HG03571 (cell line): Measurements from ENCODE around the gene SH3BP4.
"Not testable (repeated sequence)": the region's sequence is repeated elsewhere in the genome, so short reads cannot be mapped to it uniquely, and the experiment has no call there.

Experiments
- ATAC-seq: cut with Tn5 transposase; IDR thresholded peaks from one replicate; pipeline ENCODE4 v1.9.1; 2021; ENCODE audit not compliant: unreplicated experiment

Gene SH3BP4

DNA sequence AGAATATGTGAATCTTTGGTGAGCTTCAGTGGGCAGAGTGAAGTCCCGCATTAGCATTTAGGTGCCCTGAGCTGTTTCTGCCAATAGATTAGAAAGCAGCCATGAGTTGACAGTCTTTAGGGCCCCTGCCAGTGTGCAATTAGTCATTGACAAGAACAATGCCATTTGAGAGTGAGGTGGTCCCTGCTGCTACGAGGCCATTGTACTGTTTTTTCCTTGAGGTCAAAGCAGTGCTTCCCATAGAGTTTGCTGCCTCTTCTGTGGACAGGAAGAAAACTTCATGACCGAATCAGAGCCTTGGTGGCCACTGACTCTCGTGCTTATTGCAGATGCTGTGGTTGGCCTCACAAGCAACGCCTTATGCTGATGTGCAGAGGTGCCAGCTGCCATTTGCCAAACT is 102.7 kb downstream of the SH3BP4 start:
- no peak for ATAC-seq

DNA sequence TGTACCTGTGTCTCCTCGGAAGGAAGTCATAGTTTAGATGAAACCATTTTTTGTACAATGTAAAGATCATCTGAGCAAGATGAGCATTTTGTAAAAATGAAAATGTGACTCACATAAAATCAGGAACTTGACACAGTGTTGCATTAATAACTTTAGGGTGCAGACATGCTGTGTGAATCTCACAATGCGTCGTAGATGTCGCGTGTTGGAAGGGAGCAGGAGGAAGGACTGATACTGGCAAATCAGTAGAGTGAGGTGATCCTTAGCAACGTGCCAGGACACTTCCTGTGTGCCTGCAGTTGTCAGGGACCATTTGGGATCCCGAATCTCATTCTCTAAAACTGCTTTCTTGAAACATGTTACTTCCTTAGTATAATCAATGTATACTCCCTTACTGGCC is 103.1 kb downstream of the SH3BP4 start:
- ATAC-seq = no peak

DNA sequence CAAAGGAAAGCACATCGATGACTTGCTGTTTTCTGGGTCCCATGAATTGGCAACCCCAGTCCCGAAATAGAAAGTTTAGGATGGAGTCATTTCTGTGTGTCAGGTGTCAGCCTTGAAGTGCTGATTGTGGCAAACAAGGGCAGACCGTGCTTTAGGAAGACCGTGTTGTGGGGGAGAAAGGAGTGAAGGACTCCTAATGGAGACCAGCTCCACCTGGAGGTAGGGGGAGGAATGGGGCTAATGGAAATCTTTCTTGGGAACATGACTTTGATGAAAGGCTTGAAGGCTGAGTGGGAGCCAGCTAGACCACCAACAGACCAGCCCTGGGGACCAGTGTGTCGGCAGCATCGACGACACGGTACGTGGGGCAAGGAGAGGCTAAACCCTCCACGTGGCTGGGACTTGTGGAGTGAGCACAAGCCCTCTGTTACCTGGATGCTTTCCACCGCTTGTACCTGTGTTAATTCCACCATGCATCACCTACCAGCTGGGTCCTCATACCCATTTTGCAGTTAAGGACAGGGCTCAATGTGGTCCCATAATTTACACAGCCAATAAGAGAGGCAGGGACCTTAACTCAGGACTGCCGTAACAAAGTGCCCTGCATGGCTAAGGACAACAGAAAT is 104.2 kb downstream of the SH3BP4 start:
- no peak for ATAC-seq

DNA sequence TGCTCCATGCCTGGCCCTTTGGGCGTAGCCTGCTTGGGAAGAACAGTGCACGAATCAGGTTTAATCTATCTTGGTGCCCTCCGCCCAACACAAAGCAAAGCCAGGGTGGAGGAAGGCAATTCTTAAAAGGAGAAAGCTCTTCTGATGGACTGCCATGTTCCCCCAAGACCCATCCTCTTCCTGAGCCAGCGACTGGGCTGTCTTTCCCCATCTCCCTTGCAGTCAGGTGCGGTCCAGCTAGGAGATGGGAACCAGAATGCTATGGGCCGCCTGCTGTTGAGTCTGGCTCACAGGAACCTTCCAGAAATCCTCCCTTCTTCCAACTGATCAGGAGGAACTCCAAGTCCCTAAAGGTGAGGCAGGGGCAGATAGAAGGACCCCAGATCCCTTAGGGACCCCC is 105.0 kb downstream of the SH3BP4 start:
- ATAC-seq = no peak

DNA sequence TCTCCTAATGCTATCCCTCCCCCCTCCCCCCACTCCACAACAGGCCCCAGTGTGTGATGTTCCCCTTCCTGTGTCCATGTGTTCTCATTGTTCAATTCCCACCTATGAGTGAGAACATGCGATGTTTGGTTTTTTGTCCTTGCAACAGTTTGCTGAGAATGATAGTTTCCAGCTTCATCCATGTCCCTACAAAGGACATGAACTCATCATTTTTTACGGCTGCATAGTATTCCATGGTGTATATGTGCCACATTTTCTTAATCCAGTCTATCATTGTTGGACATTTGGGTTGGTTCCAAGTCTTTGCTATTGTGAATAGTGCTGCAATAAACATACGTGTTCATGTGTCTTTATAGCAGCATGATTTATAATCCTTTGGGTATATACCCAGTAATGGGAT is 105.8 kb downstream of the SH3BP4 start:
- not testable (repeated sequence) for ATAC-seq

DNA sequence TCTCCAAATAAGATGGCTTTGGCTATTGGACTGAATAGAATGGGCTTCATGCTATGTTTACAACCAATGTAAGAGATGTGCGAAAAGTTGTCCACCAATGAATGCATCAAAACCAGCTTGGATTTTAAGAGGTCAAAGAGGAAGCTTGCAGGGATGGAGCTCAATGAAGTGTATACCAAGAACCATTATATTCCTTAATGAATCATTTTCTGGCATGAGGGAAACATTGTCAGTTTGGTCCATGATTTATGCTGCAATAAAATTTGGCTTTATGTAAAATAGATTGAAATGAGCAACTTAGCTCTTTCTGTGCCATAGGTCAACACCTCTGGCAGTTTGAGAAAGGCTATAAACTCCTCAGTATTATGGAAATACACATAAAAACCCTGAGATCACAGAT is 107.3 kb downstream of the SH3BP4 start:
- ATAC-seq = no peak

DNA sequence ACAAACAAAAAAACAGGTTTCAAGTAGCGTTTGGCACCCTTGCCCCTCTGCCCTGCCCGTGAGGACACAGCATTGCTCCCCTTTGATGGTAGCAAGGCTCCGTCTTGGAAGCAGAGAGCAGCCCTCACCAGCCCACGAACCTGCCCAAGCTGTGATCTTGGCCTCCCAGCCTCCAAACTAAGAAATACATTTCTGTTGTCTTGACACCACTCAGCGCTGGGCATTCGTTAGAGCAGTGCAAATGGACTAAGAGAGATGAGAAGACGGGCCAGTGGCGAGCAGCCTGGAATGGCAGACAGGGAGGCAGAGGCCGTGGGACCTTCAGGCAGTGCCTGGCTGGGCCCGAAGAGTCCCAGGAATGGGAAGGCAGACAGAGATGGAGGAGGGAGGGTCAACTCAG is 109.8 kb downstream of the SH3BP4 start:
- no peak for ATAC-seq

DNA sequence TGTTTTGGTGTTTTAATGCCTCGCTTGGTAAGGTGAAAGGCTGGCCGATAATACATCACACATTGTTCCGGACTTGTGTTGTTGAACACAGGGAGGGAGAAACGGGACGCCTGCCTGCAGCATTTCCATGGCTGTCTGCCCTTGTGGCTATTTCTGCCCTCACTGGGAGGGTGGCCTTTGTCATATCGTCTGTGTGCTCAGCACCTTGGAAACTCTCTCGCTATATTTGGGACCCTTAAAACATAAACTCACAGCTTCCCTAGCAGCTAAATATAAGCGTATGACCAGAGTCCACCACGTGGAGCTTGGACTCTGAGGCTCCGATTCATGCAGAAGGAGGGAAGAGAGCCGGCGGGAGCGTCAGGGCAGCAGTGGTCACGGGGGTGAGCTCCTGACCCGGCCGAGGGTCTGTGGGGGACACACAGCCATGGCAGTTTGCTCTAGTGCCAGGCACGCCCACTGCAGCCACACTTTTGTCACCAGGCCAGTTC is 111.7 kb downstream of the SH3BP4 start:
- ATAC-seq = no peak

DNA sequence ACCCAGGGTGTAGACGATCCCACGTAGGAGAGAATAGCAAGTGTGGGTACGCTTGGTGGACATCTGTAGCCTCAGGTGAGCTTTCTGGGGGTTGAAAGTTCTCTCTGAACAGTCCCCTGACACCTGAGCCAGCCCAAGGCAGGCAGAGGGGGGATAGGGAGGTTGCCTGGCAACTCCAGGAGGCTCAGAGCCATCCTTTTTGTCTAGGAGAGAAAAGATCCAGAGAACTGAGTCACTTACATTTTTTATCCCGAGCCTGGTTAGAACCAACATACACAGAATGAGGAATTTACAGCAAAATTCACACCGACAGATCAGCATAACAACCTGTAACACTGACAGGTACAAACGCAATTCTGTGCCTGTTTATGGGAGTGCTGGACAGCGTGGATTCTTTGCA is 113.2 kb downstream of the SH3BP4 start:
- no peak for ATAC-seq

DNA sequence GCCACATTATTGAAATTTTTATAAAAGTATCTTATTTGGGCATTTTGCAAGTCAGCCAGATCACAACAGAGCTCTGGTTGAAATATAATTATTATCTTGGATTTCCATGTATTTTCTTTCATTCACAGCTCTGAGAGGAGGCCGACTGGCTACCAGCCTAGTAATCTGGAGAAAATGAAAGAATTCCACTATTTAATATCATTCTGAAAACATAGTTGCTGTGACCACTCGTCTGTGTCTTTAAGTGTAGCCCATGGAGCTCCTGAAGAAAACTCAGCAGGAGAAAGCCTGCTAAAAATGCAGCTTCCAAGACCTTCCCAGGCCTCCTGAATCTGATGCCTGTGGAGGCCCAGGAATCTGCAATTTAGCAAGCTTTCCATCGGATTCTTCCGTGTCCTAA is 114.7 kb downstream of the SH3BP4 start:
- no peak for ATAC-seq

DNA sequence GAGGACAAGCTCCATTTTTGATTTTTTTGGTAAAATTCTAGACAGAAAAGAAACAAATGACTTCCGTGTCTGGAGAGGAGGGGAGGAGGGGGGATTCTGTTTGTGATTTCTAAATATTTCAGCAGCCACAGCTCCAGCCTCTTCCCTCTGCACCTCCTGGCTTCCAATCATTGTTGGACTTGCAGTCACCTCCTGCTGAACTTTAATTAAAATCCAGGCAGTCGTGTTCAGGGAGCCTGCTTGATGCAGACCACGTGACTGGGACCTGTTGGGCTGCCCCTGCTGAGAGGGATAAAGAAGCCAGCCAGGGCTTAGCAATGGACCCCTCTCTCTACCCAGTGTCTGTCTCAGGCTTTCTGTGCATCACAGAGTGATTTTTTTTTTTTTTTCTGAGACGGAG is 115.1 kb downstream of the SH3BP4 start:
- no peak for ATAC-seq

DNA sequence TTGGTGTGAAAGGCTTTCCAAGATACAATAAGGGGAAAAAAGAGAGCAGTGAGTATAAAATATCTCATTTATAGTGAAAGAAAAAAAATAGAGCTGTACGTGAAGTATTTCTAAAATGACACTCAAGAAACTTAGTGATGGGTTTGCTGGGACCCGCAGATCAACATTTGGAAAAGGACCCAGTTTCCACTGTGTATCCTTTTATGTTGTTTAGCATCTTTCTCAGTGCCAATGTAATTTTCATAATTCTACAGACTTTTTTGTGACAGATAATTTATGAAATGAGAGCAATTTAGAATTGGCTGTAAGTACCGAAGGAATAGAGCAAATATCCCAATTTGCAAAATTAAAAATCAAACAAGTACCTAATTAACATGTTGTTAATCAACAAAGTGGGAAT is 116.9 kb downstream of the SH3BP4 start:
- ATAC-seq = no peak

DNA sequence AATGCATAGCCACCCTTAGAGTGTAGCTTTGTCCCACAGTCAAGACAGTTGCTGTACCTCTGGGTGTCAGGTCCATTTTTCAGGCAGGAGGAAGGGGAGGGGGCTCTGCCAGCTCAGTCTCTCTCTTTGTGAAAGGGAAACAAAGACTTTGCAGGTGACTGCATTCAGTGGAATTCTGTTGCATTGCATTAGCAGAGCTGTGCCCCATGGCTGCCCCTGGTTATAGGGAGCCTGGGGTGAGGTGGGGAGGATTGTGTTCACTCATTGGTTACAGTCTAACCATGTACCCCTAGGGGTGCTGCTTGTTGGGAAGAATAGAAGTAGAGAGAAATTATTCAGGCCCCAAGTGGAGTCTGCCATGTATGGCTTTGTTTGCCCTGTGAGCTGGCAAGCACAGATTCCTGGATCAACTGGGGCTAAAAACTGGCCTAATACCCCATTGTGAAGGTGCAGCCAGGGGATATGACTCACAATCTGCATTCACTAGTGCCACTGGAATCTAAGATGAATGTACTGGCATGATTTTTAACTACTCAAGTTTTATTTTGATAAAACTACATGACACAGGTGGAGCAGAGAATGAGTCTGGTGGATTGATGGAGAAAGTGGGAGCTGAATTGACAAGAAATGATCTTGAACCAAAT is 118.4 kb downstream of the SH3BP4 start:
- no peak for ATAC-seq

DNA sequence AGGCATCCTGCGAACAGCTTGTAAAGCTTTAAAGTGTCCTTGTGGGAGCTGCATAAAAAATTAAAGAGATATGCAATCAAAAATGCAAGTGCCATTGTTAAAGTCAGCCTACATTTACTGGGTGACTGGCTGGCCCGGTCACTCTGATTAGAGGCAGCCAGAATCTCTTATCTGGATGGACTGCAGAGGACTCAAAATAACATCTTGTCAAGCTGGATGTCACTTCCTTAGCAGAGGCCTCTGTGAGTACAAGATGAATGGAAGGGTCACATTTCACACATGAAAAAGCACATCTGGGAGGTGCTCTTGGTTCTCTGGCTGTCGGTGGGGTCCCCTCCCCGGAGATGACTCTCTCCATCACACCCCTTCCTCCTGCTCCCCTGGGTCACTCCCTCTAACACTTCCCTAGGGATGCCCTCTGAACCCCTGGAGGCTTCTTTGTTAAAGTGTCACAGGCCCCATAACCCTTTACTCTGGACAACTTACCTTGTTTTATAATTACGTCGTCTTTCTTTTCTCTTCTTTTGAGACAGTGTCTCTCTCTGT is 122.1 kb downstream of the SH3BP4 start:
- no peak for ATAC-seq

DNA sequence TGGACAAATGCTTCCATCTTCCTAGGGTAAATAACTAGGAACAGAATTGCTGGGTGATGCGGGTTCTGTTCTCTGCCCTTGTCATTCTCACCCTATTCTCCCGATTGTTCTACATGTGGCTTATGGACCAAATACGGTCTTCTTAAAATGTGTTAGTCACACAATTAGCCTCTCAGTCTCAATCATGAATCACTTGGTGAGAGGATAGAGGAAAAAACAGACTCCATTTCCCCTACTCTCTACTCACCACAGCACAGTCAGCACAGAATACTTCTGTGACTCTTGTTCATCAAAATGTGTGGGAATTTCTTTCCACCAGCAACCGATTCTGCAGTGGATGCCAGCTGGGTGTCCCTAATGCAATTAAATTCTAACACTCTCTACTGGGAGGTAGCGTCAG is 125.2 kb downstream of the SH3BP4 start:
- ATAC-seq = no peak

DNA sequence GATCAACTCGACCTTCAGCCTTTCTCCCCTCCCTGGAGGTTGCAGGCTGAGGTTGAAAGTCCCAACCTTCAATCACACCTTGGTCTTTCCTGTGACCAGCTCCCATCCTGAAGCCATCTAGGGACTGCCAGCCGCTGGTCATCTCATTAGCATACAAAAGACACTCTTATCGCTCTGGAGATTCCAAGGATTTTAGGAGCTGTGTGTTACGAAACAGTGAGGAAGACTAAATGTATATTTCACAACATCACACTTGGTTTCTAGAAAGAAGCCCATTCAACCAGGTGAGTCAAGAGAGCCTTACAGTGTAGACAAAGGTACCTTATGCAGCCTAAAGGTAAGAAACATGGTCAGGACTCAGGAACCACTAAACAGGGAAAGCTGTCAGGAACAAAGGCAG is 126.4 kb downstream of the SH3BP4 start:
- ATAC-seq = no peak

DNA sequence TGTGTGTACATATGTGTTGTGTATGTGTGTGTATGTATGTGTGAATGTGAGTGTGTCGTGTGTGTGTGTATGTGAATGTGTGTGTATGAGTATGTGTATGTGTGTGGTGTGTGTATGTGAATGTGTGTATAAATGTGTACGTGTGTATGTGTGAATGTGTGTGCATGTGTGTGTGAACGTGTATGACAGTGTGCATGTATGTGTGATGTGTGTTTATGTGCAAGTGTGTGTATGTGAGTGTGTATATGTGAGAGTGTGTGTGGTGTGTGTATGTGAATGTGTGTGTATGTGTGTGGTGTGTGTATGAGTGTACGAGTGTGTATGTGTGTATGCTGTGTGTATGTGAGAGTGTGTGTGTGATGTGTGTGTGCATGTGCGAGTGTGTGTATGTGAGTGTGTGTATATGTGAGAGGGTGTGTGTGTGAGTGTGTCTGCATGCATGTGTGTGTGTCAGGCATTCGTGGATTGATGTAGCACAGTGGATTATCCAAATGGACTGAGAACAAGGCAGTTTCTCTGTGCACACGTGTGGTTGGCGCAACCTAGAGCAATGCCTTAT is 127.2 kb downstream of the SH3BP4 start:
- ATAC-seq = no peak

DNA sequence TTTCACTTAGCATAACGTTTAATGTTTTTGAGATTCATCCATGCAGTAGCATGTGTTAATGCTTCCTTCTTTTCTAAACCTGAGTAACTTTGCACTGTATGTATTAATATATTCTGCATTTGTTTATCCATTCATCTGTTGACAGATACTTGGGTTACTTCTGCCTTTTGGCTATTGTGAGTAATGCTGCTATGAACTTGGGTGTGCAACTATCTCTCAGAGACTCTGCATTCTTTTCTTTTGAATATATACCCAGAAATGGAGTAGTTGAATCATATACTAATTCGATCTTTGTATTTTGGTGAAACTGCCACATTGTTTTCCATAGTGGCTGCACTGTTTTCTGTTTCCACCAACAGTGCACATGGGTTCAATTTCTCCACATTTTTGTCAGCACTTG is 128.3 kb downstream of the SH3BP4 start:
- no peak for ATAC-seq

DNA sequence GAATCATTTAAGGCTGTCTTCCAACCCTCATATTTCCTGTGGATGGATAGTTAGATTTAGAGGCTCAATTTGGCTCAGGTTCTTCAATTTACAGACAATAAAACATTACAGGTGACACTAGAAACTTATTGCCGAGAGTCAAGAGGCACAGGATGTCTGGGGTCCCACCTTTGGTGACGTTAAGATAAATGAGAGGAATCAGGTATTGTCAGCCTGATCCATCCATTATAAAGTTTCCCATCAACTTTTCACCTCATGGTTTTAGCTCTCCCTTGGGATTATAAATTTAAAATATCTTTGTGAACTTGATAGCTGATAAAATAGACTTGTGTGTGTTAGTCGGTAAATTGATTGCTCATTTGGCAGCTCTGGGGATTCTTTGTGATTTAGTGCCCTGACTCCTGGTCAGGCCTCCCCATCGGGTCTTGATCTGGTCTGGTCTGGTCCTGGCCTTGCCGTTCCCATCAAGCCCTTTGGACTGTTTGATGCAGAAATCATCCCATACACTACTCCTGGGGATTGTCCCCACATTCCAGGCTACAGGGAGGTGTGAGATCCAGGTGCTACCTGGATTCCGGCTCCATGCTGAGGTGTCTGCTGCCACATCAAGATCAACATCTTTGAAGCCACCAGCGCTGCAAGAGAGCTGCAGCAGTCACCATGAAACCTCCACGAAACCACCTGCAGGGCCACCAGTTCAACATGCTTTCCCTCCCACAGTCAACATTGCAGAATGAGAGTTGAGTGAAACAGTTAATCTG is 130.9 kb downstream of the SH3BP4 start:
- no peak for ATAC-seq

DNA sequence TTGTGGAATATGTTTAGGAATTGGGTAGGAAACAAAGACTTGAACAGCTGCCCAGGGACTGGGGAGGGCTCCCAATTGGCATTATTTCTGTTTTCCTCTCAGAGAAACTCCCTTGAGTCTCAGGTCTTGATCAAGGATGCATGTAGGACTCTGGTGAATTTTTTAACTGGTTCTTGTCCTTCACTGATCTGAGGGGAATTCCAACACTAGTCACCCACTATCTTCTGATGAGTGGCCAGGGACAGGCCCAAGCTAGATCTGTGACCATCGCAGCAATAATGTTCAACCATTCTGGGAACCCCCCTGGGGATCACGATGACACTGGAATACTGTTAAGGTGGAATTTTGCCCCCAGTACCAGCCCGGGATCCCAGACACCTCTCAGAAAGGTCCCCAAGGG is 132.0 kb downstream of the SH3BP4 start:
- no peak for ATAC-seq

DNA sequence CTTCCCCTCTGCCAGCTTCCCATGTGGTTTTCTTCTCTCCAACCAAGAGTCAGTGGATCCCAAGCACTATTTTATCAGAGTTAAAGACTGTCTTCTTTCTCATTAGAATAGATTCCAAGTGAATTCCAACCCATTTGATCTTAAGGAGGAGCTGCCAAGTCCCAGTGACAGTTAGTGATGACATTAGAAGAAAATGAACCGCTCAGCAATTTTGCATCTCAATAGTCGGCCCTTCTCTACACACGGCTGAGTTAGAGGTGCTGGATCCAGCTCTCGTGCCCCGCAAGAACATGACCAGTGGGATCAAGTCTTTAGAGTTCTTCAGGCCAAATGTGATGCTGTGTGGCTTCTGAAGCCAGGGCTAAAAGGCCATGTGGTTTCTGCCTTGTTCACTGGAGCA is 132.6 kb downstream of the SH3BP4 start:
- no peak for ATAC-seq

DNA sequence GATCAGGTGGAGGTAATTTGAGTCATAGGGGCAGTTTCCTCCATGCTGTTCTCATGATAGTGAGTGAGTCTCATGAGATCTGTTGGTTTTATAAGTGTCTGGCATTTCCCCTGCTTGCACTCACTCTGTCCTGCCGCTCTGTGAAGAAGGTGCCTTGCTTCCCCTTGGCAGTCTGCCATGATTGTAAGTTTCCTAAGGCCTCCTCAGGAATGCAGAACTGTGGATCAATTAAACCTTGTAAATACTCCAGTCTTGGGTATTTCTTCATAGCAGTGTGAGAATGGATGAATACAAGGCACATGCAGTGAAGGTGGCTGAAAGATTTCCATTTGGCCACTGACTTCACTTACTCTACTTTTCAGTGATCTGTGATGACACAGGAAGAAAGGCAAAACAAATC is 133.7 kb downstream of the SH3BP4 start:
- no peak for ATAC-seq
